ENCODE results near the gene DNAJC3. TPM values are rescaled to one million over a fixed set of nuclear protein-coding genes. Genes with fewer than 3 reads are reported as not detected.

DNAJC3 gene
- total RNA-seq, 6 experiments from 2014 or later: 49.0 to 64.3 (median 51.7) TPM

GRCh38 chr13:95647321-95647720 is 29.6 kb upstream of the DNAJC3 start:
- intact Hi-C loops (cut with DNase I): no loop called here

DNA sequence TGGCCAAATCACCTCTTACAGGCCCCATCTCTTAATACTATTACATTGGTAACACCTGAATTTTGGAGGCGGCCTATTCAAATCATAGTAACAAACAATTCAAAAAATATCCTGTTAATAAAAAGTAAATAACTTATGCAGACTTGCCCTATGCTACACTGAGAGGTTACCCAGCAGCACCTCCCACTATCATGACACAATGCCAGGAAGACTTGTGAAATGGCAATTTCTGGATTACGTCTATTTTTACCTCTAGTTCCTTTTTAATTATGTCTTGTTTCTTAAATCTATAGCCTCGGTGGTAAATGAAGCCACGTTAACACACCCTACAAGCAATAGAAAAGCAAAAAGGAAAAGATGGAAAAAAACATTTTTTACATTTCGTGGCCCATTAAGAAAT is 26.2 kb upstream of the DNAJC3 start:
- DNase-seq: no peak
- no peak for ATAC-seq
- H3K9me3 ChIP-seq: no peaks in the 10 kb centered on the region
- WGBS (ENCODE audit: insufficient coverage, low coverage, low lambda C conversion rate, missing lambda C conversion rate): 64% methylated on average over 5 of the region's 5 CpGs
- no peaks in the 10 kb centered on the region for H3K4me1 ChIP-seq
- no peak overlapping the region for H3K27ac ChIP-seq
- no peaks in the 10 kb centered on the region for H3K27me3 ChIP-seq
- H3K4me3 ChIP-seq: no peak overlapping the region
- TF ChIP-seq CTCF (IDR thresholded peaks at IDR 0.05): no peak
- TF ChIP-seq POLR2A (IDR thresholded peaks at IDR 0.05): no peak
- H3K36me3 ChIP-seq: no peaks in the 10 kb centered on the region
- intact Hi-C loops (cut with DNase I): no loop called here

More at GRCh38 chr13:95647321-95647720, 29.6 kb upstream of the DNAJC3 start:
- WGBS (ENCODE audit: insufficient coverage, low coverage, low lambda C conversion rate, missing lambda C conversion rate): 78% methylated on average over 6 of the region's 6 CpGs
- Histone ChIP-seq H3K27me3 (peaks cover 0 to 3% of the 10 kb centered on the region in 2 donors), H3K4me3 (no peak overlapping the region), H3K36me3 (no peaks in the 10 kb centered on the region), H3K4me1 (peaks cover 0 to 7% (median 0%) of the 10 kb centered on the region in 4 donors), H3K9me3 (no peaks in the 10 kb centered on the region), H3K27ac (no peak overlapping the region)
- ATAC-seq (no peak), DNase-seq (no peak)
- TF ChIP-seq CTCF (IDR thresholded peaks at IDR 0.05) (no peak), POLR2A (IDR thresholded peaks at IDR 0.05) (no peak)

GRCh38 chr13:95652244-95652764 is 24.6 kb upstream of the DNAJC3 start:
- H3K4me1 ChIP-seq: no peaks in the 10 kb centered on the region
- H3K4me3 ChIP-seq: no peak overlapping the region
- WGBS (ENCODE audit: insufficient coverage, low coverage, low lambda C conversion rate, missing lambda C conversion rate): 57% methylated on average over 1 of the region's 1 CpG
- H3K27me3 ChIP-seq: no peaks in the 10 kb centered on the region
- no peak for DNase-seq
- TF ChIP-seq CTCF (IDR thresholded peaks at IDR 0.05) (no peak), POLR2A (IDR thresholded peaks at IDR 0.05) (no peak)
- H3K27ac ChIP-seq: no peak overlapping the region
- intact Hi-C loops (cut with DNase I): no loop called here
- no peak for ATAC-seq
- no peaks in the 10 kb centered on the region for H3K36me3 ChIP-seq
- no peaks in the 10 kb centered on the region for H3K9me3 ChIP-seq

- H3K27me3 ChIP-seq: no peaks in the 10 kb centered on the region
- no peaks in the 10 kb centered on the region for H3K9me3 ChIP-seq
- intact Hi-C loops (cut with DNase I): no loop called here
- H3K36me3 ChIP-seq: no peaks in the 10 kb centered on the region
- WGBS (ENCODE audit: insufficient coverage, low coverage, low lambda C conversion rate, missing lambda C conversion rate): 56% methylated on average over 2 of the region's 3 CpGs
- no peak overlapping the region for H3K27ac ChIP-seq
- ATAC-seq: no peak
- no peak for DNase-seq
- H3K4me1 ChIP-seq: no peaks in the 10 kb centered on the region
- TF ChIP-seq POLR2A (IDR thresholded peaks at IDR 0.05): no peak
- no peak for TF ChIP-seq CTCF (IDR thresholded peaks at IDR 0.05)
- no peak overlapping the region for H3K4me3 ChIP-seq
Measured at GRCh38 chr13:95652821-95653220, 24.1 kb upstream of the DNAJC3 start.

All from right lobe of liver (tissue), 6 donors.